ENCODE measurements around the gene KIF26B.

KIF26B gene

GRCh38 chr1:245113649-245114048 lies 41.1 kb upstream of the KIF26B start:
- Histone ChIP-seq H3K36me3 (replicated peaks; ENCODE audit: low read depth, low read length) (no peaks in the 10 kb centered on the region), H3K4me1 (ENCODE audit: low read length) (no peaks in the 10 kb centered on the region), H3K27me3 (ENCODE audit: low read depth, low read length) (peaks cover 16% of the 10 kb centered on the region), H2AFZ (ENCODE audit: low read depth, low read length) (no peak overlapping the region), H3K4me3 (ENCODE audit: low read length) (no peak overlapping the region), H3K9me3 (ENCODE audit: insufficient read depth, low read length) (no peaks in the 10 kb centered on the region), H3K4me2 (ENCODE audit: low read length) (no peak overlapping the region), H3K9ac (ENCODE audit: low read length) (no peak overlapping the region), H4K20me1 (ENCODE audit: insufficient read depth, low read length) (no peaks in the 10 kb centered on the region), H3K27ac (ENCODE audit: low read length) (no peak overlapping the region), H3K79me2 (ENCODE audit: low read length) (no peaks in the 10 kb centered on the region)
- TF ChIP-seq EZH2phosphoT487 (IDR thresholded peaks at IDR 0.05; ENCODE audit: low read depth) (no peak), CTCF (IDR thresholded peaks at IDR 0.05; ENCODE audit: low read depth, low read length) (no peak)

GRCh38 chr1:245116131-245116530 lies 38.7 kb upstream of the KIF26B start:
- Histone ChIP-seq H2AFZ (ENCODE audit: low read depth, low read length) (no peak overlapping the region), H3K36me3 (replicated peaks; ENCODE audit: low read depth, low read length) (no peaks in the 10 kb centered on the region), H3K4me1 (ENCODE audit: low read length) (no peaks in the 10 kb centered on the region), H4K20me1 (ENCODE audit: insufficient read depth, low read length) (no peaks in the 10 kb centered on the region), H3K27me3 (ENCODE audit: low read depth, low read length) (peaks cover 7% of the 10 kb centered on the region), H3K9ac (ENCODE audit: low read length) (no peak overlapping the region), H3K79me2 (ENCODE audit: low read length) (no peaks in the 10 kb centered on the region), H3K4me2 (ENCODE audit: low read length) (no peak overlapping the region), H3K27ac (ENCODE audit: low read length) (no peak overlapping the region), H3K4me3 (ENCODE audit: low read length) (no peak overlapping the region), H3K9me3 (ENCODE audit: insufficient read depth, low read length) (no peaks in the 10 kb centered on the region)
- TF ChIP-seq EZH2phosphoT487 (IDR thresholded peaks at IDR 0.05; ENCODE audit: low read depth), result no peak
- no peak for TF ChIP-seq CTCF (IDR thresholded peaks at IDR 0.05; ENCODE audit: low read depth, low read length)

GRCh38 chr1:245116751-245117150 lies 38.0 kb upstream of the KIF26B start:
- H3K36me3 ChIP-seq (replicated peaks; ENCODE audit: low read depth, low read length), result no peaks in the 10 kb centered on the region
- no peak overlapping the region for H3K9ac ChIP-seq (ENCODE audit: low read length)
- no peak overlapping the region for H3K4me2 ChIP-seq (ENCODE audit: low read length)
- H3K79me2 ChIP-seq (ENCODE audit: low read length), result no peaks in the 10 kb centered on the region
- no peaks in the 10 kb centered on the region for H4K20me1 ChIP-seq (ENCODE audit: insufficient read depth, low read length)
- H3K4me1 ChIP-seq (ENCODE audit: low read length), result no peaks in the 10 kb centered on the region
- no peaks in the 10 kb centered on the region for H3K9me3 ChIP-seq (ENCODE audit: insufficient read depth, low read length)
- H3K27me3 ChIP-seq (ENCODE audit: low read depth, low read length), result peaks cover 7% of the 10 kb centered on the region
- H3K27ac ChIP-seq (ENCODE audit: low read length), result no peak overlapping the region
- no peak overlapping the region for H2AFZ ChIP-seq (ENCODE audit: low read depth, low read length)
- H3K4me3 ChIP-seq (ENCODE audit: low read length), result no peak overlapping the region
- TF ChIP-seq EZH2phosphoT487 (IDR thresholded peaks at IDR 0.05; ENCODE audit: low read depth) (no peak), CTCF (IDR thresholded peaks at IDR 0.05; ENCODE audit: low read depth, low read length) (no peak)

- Histone ChIP-seq H2AFZ (ENCODE audit: low read depth, low read length) (no peak overlapping the region), H3K27ac (ENCODE audit: low read length) (no peak overlapping the region), H3K4me1 (ENCODE audit: low read length) (no peaks in the 10 kb centered on the region), H3K27me3 (ENCODE audit: low read depth, low read length) (peaks cover 12% of the 10 kb centered on the region), H3K9me3 (ENCODE audit: insufficient read depth, low read length) (no peaks in the 10 kb centered on the region), H3K9ac (ENCODE audit: low read length) (no peak overlapping the region), H4K20me1 (ENCODE audit: insufficient read depth, low read length) (no peaks in the 10 kb centered on the region), H3K4me2 (ENCODE audit: low read length) (no peak overlapping the region), H3K4me3 (ENCODE audit: low read length) (no peak overlapping the region), H3K79me2 (ENCODE audit: low read length) (no peaks in the 10 kb centered on the region), H3K36me3 (replicated peaks; ENCODE audit: low read depth, low read length) (no peaks in the 10 kb centered on the region)
- TF ChIP-seq CTCF (IDR thresholded peaks at IDR 0.05; ENCODE audit: low read depth, low read length), result no peak
- no peak for TF ChIP-seq EZH2phosphoT487 (IDR thresholded peaks at IDR 0.05; ENCODE audit: low read depth)
These were observed 36.7 kb upstream of the KIF26B start for GRCh38 chr1:245118066-245118465.

All from OCI-LY3 (cell line).